ENCODE measurements around the gene CDH19.
"Not testable (repeated sequence)": the region's sequence is repeated elsewhere in the genome, so short reads cannot be mapped to it uniquely, and the experiment has no call there.

The CDH19 gene

GRCh38 chr18:66564236-66564635, 39.7 kb downstream of the CDH19 start:
- DNase-seq = no peak

GRCh38 chr18:66562279-66562678, 41.6 kb downstream of the CDH19 start:
- no peak for DNase-seq

GRCh38 chr18:66560094-66560493, 43.8 kb downstream of the CDH19 start:
- peak; percentile 44 to 55 for DNase-seq

- DNase-seq = no peak
Observed at GRCh38 chr18:66558773-66559172, 45.1 kb downstream of the CDH19 start.

GRCh38 chr18:66557091-66557490, 46.8 kb downstream of the CDH19 start:
- DNase-seq = no peak

GRCh38 chr18:66555585-66555984, 48.3 kb downstream of the CDH19 start:
- DNase-seq = no peak

- DNase-seq = no peak
Observed at GRCh38 chr18:66553824-66554223, 50.1 kb downstream of the CDH19 start.

GRCh38 chr18:66550366-66550765, 53.5 kb downstream of the CDH19 start:
- DNase-seq = no peak

GRCh38 chr18:66548747-66549146, 55.1 kb downstream of the CDH19 start:
- DNase-seq = no peak

GRCh38 chr18:66534110-66534509, 69.8 kb downstream of the CDH19 start:
- DNase-seq = no peak

- no peak for DNase-seq
Observed at GRCh38 chr18:66533693-66534092, 70.2 kb downstream of the CDH19 start.

- DNase-seq = no peak
Observed at GRCh38 chr18:66523219-66523991, 80.5 kb downstream of the CDH19 start.

- DNase-seq = no peak
Observed at GRCh38 chr18:66513996-66514395, 89.9 kb downstream of the CDH19 start.

- no peak for DNase-seq
Observed at GRCh38 chr18:66511792-66512191, 92.1 kb downstream of the CDH19 start.

- no peak for DNase-seq
Observed at GRCh38 chr18:66511289-66511688, 92.6 kb downstream of the CDH19 start.

GRCh38 chr18:66510357-66511045, 93.4 kb downstream of the CDH19 start:
- DNase-seq = peak in 1 of 2 donors; percentile 5

- no peak for DNase-seq
Observed at GRCh38 chr18:66508937-66509336, 95.0 kb downstream of the CDH19 start.

GRCh38 chr18:66506178-66506577, 97.7 kb downstream of the CDH19 start:
- no peak for DNase-seq

- no peak for DNase-seq
Observed at GRCh38 chr18:66497351-66497750, 106.5 kb downstream of the CDH19 start.

GRCh38 chr18:66495844-66496243, 108.0 kb downstream of the CDH19 start:
- peak in 1 of 2 donors; percentile 20 for DNase-seq

- no peak for DNase-seq
Observed at GRCh38 chr18:66473882-66474281, 130.0 kb downstream of the CDH19 start.

- DNase-seq = not testable (repeated sequence)
Observed at GRCh38 chr18:66466184-66466583, 137.7 kb downstream of the CDH19 start.

GRCh38 chr18:66461344-66461743, 142.5 kb downstream of the CDH19 start:
- DNase-seq = no peak

- DNase-seq = no peak
Observed at GRCh38 chr18:66457245-66457644, 146.6 kb downstream of the CDH19 start.

Data from inflammatory macrophage (primary cell).